G401 (cell line): ENCODE measurements around the gene ATF6. TPM values are rescaled to one million over a fixed set of nuclear protein-coding genes. Genes with fewer than 3 reads are reported as not detected.
"Not testable (repeated sequence)": the region's sequence is repeated elsewhere in the genome, so short reads cannot be mapped to it uniquely, and the experiment has no call there.

Experiments used
- DNase-seq: peaks from one replicate; pipeline ENCODE4 v3.0.0-alpha.2; 2015; ENCODE audit warnings: low spot score
- in situ Hi-C: cut with HindIII; loops from 2 replicates; pipeline ENCODE4 v1.10.0; 2016; ENCODE audit warnings: low sequenced_read_pairs, mixed read lengths
- total RNA-seq: library from RNA; depleted of rRNA; stranded (reverse); fragments of >200 nt; shearing (Covaris generic); gene quantifications from 2 replicates; pipeline ENCODE4 v1.2.3, GENCODE V29; 2014

The ATF6 gene
- total RNA-seq, 1 experiment from 2014 or later = 15.2 TPM

DNA sequence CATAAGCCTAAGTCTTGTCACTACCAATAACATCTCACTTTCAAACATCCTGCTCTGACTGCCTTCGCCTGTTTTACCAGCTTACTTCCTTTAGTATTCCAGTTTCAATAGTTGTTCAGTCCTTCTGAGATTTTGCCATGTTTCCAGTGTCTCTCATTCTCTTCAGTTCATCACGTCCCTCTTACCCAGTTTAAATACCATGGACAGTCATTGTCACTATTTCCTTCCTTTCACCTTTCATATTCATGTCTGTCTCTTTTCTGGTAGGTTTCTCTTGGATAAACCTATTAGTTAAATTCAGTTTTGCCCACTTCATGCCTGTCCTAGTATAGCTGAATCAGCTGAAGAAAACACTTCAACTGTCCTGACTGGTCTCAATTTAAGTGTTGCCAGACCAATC lies 5.9 kb downstream of the ATF6 start:
- no peak for DNase-seq
- in situ Hi-C loops = no loop called here

DNA sequence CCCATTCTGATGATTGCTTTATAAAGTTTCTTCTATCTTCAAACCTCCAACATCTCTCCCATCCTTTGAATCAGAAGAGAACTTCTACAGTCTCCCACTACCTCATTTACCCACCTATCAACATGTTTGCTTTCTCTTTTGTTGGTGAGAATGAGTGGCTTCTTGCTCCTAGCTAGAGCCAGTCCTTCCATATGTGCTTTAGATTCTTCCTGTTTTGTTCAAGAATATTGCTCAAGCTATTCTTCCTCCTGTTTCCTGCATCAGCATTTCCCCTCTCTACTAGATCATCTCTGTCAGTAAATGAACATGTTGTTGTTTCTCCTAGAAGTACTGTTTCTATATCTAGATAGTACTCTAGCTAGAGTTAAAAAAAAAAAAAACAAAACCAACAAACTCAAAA lies 6.3 kb downstream of the ATF6 start:
- DNase-seq = no peak
- in situ Hi-C loops = no loop called here

GRCh38 chr1:161773791-161774190 lies 7.7 kb downstream of the ATF6 start:
- in situ Hi-C loops = no loop called here

DNA sequence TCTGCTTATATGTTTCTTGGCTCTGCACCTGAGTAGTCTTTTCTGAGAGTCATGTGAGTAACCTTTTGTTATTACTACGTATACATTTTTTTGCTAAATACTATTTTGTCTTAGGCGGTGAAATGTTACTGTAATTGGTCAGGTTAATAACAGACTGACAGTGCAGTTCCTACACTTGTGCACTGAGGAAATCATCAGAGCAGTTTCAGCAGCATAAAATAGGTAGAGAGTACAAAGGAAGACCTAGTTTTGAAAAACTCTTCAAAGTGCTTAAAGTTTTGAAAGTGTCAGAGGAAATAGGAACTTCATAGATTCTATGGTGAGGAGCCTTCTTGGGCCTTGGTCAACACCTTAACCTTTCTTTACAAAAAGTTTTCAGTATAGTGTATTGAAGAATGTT lies 11.1 kb downstream of the ATF6 start:
- DNase-seq = no peak
- in situ Hi-C loops = no loop called here

More at GRCh38 chr1:161773791-161774190, 7.7 kb downstream of the ATF6 start:
- DNase-seq = no peak

DNA sequence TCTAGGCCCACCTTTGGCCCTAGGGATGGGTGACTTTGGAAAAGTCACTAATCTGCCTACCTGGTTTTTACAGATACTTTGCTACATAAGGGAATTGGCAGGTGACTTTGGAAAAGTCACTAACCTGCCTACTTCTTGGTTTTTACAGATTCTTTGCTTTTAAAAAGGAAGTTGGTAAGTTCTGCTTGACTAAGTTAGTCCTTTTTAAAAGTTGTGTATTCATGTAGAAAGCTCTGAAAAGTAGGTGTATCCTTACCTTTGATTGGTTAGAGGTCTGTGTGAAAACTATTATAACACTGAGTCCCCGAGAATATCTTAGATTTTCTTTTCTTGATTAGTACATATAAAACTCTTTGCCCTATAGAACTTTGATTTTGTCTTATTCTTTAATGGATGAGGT lies 12.4 kb downstream of the ATF6 start:
- no peak for DNase-seq
- in situ Hi-C loops = no loop called here

GRCh38 chr1:161779393-161779792 lies 13.3 kb downstream of the ATF6 start:
- in situ Hi-C loops = no loop called here

DNA sequence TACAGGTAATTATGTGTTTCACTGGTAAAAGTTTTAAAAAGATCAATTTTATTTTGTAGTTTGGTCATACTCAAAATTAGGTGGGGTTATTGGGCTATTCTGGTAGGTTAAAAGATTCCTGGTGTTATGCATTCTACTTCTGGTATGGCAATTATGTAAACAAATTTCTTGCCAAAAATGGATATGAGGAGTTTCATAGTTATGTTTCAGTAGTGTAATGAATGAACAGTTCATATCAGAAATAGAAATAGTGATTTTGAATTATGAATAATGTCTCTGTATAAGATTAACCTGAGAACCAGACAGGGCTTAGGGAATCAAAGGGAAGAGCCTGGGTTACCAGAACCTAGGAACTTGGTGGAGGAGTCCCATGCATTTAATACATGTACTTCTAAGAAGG lies 15.9 kb downstream of the ATF6 start:
- in situ Hi-C loops = no loop called here
- no peak for DNase-seq

More at GRCh38 chr1:161779393-161779792, 13.3 kb downstream of the ATF6 start:
- DNase-seq = no peak

- in situ Hi-C loops = no loop called here
Observed at GRCh38 chr1:161782886-161783285, 16.8 kb downstream of the ATF6 start.

DNA sequence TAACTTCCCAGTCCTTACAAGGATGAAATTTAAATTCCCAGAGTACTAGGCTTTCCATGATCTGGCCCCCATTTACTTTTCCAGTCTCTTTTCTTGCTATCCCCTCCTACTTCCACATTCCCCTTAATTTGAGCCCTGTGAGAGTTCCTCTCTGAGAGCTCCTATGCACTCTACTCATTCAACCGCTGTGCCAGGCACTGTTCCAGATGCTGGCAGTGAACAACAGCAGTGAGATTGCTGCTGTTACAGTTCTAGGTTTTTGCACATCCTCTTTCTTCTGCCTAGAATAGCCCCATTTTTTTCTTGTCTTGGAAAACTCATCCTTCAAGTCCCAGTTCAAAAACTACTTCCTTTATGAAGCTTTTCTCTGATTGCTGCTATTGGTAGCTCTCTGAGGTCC lies 18.8 kb downstream of the ATF6 start:
- DNase-seq = no peak

More at GRCh38 chr1:161782886-161783285, 16.8 kb downstream of the ATF6 start:
- no peak for DNase-seq

DNA sequence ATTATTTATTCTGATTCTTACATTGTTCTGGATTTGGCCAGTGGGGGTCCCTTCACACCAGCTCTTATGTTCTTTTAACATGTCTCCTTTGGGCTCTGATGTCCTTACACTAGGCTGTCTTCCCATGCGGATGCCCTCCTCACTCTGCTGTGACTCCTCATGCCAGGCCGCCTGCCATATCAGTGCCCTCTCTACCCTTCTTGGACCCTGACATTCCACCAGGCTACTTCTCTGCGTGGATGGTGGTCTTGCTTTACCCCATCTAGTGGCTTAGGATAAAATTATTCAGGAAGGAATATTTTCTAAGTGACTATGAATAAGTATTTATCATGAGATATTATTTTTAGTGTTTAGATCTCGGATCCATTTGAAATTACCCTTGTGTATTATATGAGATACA lies 21.2 kb downstream of the ATF6 start:
- in situ Hi-C loops = no loop called here

More for the DNA sequence above, 18.8 kb downstream of the ATF6 start:
- in situ Hi-C loops = no loop called here

GRCh38 chr1:161790587-161791317 lies 24.6 kb downstream of the ATF6 start:
- DNase-seq = no peak
- in situ Hi-C loops = no loop called here

More for the DNA sequence above, 21.2 kb downstream of the ATF6 start:
- no peak for DNase-seq

DNA sequence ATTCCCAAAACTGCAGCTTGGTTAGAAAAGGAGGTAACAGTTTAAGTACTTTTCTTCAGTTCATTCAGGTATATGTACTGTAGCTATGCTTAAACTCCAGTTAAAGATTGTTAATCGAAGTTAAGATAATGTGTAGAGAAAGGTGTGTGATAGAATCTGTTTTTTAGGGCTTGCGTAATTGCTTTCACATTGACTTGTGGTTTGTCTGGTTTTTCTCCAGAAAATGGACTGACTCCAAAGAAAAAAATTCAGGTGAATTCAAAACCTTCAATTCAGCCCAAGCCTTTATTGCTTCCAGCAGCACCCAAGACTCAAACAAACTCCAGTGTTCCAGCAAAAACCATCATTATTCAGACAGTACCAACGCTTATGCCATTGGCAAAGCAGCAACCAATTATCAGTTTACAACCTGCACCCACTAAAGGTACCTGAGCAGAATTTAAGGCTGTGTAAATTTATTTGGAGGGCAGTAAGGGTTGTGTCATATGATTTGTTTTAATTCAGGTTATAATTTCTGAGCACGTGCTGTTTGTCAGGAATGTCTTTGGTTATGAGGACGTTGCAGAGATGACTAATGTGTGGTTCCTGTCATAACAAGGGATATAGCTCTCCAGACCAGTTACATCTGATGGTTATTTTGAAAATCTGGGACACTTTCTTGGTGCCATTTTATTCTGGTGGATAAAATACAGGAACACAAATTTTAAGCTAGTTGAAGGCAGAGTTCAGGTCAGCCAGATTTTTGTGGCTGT lies 26.0 kb downstream of the ATF6 start:
- in situ Hi-C loops = no loop called here
- no peak for DNase-seq

DNA sequence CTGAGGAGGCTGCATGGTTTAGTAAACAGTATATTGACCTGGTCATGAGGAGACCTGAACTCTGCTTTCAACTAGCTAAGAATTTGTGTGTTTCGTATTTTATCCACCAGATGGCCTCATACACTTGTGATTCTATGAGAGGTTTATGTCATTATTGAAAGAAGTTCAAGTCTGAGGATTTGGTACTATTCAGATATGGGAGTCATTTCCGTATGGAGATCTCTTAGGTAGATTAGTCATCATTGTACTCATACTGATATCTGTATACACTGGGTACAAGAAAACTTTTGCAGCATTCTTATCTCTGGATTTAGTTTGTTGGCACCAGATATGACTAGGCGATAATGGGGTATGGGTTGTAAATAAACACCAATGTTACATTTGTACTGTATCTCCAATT lies 26.6 kb downstream of the ATF6 start:
- in situ Hi-C loops = no loop called here
- DNase-seq = peak; percentile 61

- in situ Hi-C loops = no loop called here
- no peak for DNase-seq
Observed at GRCh38 chr1:161799792-161800191, 33.7 kb downstream of the ATF6 start.

DNA sequence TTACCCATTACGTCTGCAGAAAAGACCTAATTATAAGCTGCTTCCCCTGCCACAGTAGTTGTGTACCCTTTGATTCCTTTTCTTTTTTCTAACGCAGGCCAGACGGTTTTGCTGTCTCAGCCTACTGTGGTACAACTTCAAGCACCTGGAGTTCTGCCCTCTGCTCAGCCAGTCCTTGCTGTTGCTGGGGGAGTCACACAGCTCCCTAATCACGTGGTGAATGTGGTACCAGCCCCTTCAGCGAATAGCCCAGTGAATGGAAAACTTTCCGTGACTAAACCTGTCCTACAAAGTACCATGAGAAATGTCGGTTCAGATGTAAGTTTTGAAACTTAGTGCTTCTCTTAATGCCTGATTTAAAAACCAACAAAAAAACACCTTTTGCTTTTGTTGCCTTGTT lies 35.8 kb downstream of the ATF6 start:
- no peak for DNase-seq

GRCh38 chr1:161803181-161803580 lies 37.1 kb downstream of the ATF6 start:
- in situ Hi-C loops = no loop called here
- DNase-seq = no peak

More for the DNA sequence above, 35.8 kb downstream of the ATF6 start:
- in situ Hi-C loops = no loop called here

- DNase-seq = no peak
- in situ Hi-C loops = no loop called here
Observed at GRCh38 chr1:161805399-161806197, 39.5 kb downstream of the ATF6 start.

GRCh38 chr1:161809202-161809601 lies 43.1 kb downstream of the ATF6 start:
- DNase-seq, in situ Hi-C loops: not testable (repeated sequence)

GRCh38 chr1:161809656-161810055 lies 43.5 kb downstream of the ATF6 start:
- in situ Hi-C loops, DNase-seq: not testable (repeated sequence)

- DNase-seq = no peak
Observed at GRCh38 chr1:161810780-161811179, 44.7 kb downstream of the ATF6 start.

More at GRCh38 chr1:161810780-161811179, 44.7 kb downstream of the ATF6 start:
- in situ Hi-C loops = no loop called here
